GM12878 (cell line): ENCODE data around the gene TRAPPC12. TPM values are rescaled to one million over a fixed set of nuclear protein-coding genes. Genes with fewer than 3 reads are reported as not detected.

Experiments
- BCL3 ChIP-seq: IDR thresholded peaks from 2 replicates; pipeline ENCODE4 v1.6.1; 2011; ENCODE audit warnings: borderline replicate concordance, low read depth, mild to moderate bottlenecking, moderate library complexity, low read length; ENCODE audit not compliant: insufficient read depth, poor library complexity, severe bottlenecking
- BCLAF1 ChIP-seq: fragments of 450-650 bp; IDR thresholded peaks from 2 replicates; pipeline ENCODE4 v1.6.1; 2017; ENCODE audit warnings: antibody characterized with exemption, mild to moderate bottlenecking, moderate library complexity
- CBX5 ChIP-seq: sonication (generic); IDR thresholded peaks from 2 replicates; pipeline ENCODE4 v1.6.1; 2016; ENCODE audit warnings: low read depth, moderate library complexity, mild to moderate bottlenecking, inconsistent platforms
- ELK1 ChIP-seq: IDR thresholded peaks from 2 replicates; pipeline ENCODE4 v1.6.1; 2012; ENCODE audit warnings: low read depth, low read length, improper control_type of control experiment
- FOS ChIP-seq: IDR thresholded peaks from 3 replicates; pipeline ENCODE4 v1.6.1; 2011; ENCODE audit warnings: borderline replicate concordance; ENCODE audit not compliant: insufficient read length; ENCODE audit errors: extremely low read depth
- IRF5 ChIP-seq: fragments of 450-650 bp; IDR thresholded peaks from 2 replicates; pipeline ENCODE4 v1.6.1; 2017; ENCODE audit warnings: borderline replicate concordance
- NR2F1 ChIP-seq: fragments of 450-650 bp; conservative IDR thresholded peaks from 2 replicates; pipeline ENCODE4 v1.6.1; 2017; ENCODE audit warnings: mild to moderate bottlenecking
- RB1 ChIP-seq: fragments of 450-650 bp; formaldehyde crosslinking; IDR thresholded peaks from 2 replicates; pipeline ENCODE4 v1.6.1; 2017; ENCODE audit warnings: mild to moderate bottlenecking, borderline replicate concordance
- REST ChIP-seq: IDR thresholded peaks from 2 replicates; pipeline ENCODE4 v1.6.1; 2012; ENCODE audit warnings: mild to moderate bottlenecking, low read depth, low read length
- SIN3A ChIP-seq: IDR thresholded peaks from 2 replicates; pipeline ENCODE4 v1.6.1; 2012; ENCODE audit warnings: low read depth, low read length, improper control_type of control experiment
- SKIL ChIP-seq: fragments of 450-650 bp; IDR thresholded peaks from 2 replicates; pipeline ENCODE4 v1.6.1; 2017; ENCODE audit warnings: mild to moderate bottlenecking, low read depth, inconsistent platforms; ENCODE audit not compliant: poor library complexity, severe bottlenecking
- STAT1 ChIP-seq: fragments of 450-650 bp; conservative IDR thresholded peaks from 2 replicates; pipeline ENCODE4 v1.6.1; 2014; ENCODE audit warnings: antibody characterized with exemption, mild to moderate bottlenecking
- TCF3 ChIP-seq: IDR thresholded peaks from 2 replicates; pipeline ENCODE4 v1.6.1; 2012; ENCODE audit warnings: low read depth, mild to moderate bottlenecking, low read length, borderline replicate concordance; ENCODE audit not compliant: insufficient read depth
- polyA plus RNA-seq, 11 experiments: library from polyadenylated mRNA; depleted of rRNA in 4 of 11; unstranded in 6 of 11; stranded (reverse) in 5 of 11; fragments of >200 nt; fragmentation: Nextera tagmentation in 4 of 11; fragmentation: Illumina TruSeq in 1 of 11; extraction: Ambion mirVana in 4 of 11; extraction: Trizol in 1 of 11; gene quantifications; 1 replicate in 1 of 11; 2 replicates in 10 of 11; pipeline versions ENCODE4 v1.2.1 to v1.2.3, GENCODE V29; 2011 to 2016; ENCODE audit warnings: inconsistent platforms in 2 of 11, missing spikeins in 2 of 11, low read depth in 1 of 11
- total RNA-seq, 4 experiments: library from RNA; depleted of rRNA in 3 of 4; stranded (reverse); fragments of >200 nt in 3 of 4; fragmentation: Illumina TruSeq in 1 of 4; extraction: Trizol in 1 of 4; gene quantifications; 2 replicates each; pipeline versions ENCODE4 v1.2.1 to v1.2.3, GENCODE V29; 2013 to 2021

Gene TRAPPC12
- total and polyA plus RNA-seq, 10 of the 15 experiments (the other 5 are each of a cell fraction or from before 2014, with no cell fraction given) = 8.6 to 77.1 (median 37.4) TPM

- TF ChIP-seq RB1 (peak; percentile 69; the same call in 1 of the 2 replicates), NR2F1 (0 out of 2 replicates have a peak, but pooled peaks have one; percentile 34), BCLAF1 (no peak), REST (no peak), CBX5 (no peak), SKIL (no peak), TCF3 (0 out of 2 replicates have a peak, but pooled peaks have one; percentile 47), IRF5 (no peak), BCL3 (no peak), ELK1 (no peak), SIN3A (0 out of 2 replicates have a peak, but pooled peaks have one; percentile 12), FOS (no peak), STAT1 (no peak)
Measured at GRCh38 chr2:3519255-3520205, 140.0 kb downstream of the TRAPPC12 start, which contains the start of gene ADI1 (continued).
